Prostate gland (tissue), 2 donors: Measurements from ENCODE around the gene FOXP2. TPM values are rescaled to one million over a fixed set of nuclear protein-coding genes. Genes with fewer than 3 reads are reported as not detected.

Experiments
- DNase-seq: peaks from one replicate; pipeline ENCODE4 v3.0.0-alpha.2; 2019; ENCODE audit warnings: low spot score
- H3K27ac ChIP-seq, 2 donors: fragments of 200-600 bp; sonication (generic); 2 replicates each; pipeline ENCODE4 v1.5.1; 2017 to 2019
- H3K27me3 ChIP-seq: fragments of 200-600 bp; sonication (generic); replicated peaks from 2 replicates; pipeline ENCODE4 v1.5.1; 2019; ENCODE audit not compliant: insufficient read depth
- H3K36me3 ChIP-seq, 2 donors: fragments of 200-600 bp; sonication (generic); 1 replicate in 1 of 2; 2 replicates in 1 of 2; pipeline versions ENCODE4 v1.5.1 to v1.8.1; 2017 to 2019
- H3K4me1 ChIP-seq: fragments of 200-600 bp; sonication (generic); replicated peaks from 2 replicates; pipeline ENCODE4 v1.5.1; 2019
- H3K4me3 ChIP-seq, 2 donors: fragments of 200-600 bp; sonication (generic); 2 replicates each; pipeline ENCODE4 v1.5.1; 2017 to 2019
- H3K9me3 ChIP-seq: fragments of 200-600 bp; sonication (generic); 2 replicates; pipeline ENCODE4 v1.5.1; 2017
- POLR2A ChIP-seq: fragments of 450-650 bp; IDR thresholded peaks from one replicate; pipeline ENCODE4 v1.6.1; 2016; ENCODE audit warnings: antibody characterized with exemption, mild to moderate bottlenecking
- POLR2AphosphoS5 ChIP-seq: sonication (generic); formaldehyde crosslinking; IDR thresholded peaks from one replicate; pipeline ENCODE4 v1.6.1; 2017; ENCODE audit warnings: antibody characterized with exemption
- WGBS: methylation state at CpG from one replicate; pipeline ENCODE4 v1.1.5; 2018; 5-methylcytosine and 5-hydroxymethylcytosine counted together
- intact Hi-C: fragments of 100-400 bp; cut with DNase I; formaldehyde crosslinking; loops from one replicate; pipeline ENCODE4 v1.14.2; 2022
- total RNA-seq, 2 donors: library from RNA; depleted of rRNA; stranded (reverse); fragments of >200 nt; gene quantifications; one replicate each; pipeline ENCODE4 v1.1.0, GENCODE V29; 2016
- TF ChIP-seq, protein P1 (sequence below), 4 experiments: fragments of 200-600 bp in 2 of 4; fragments of 450-650 bp in 2 of 4; sonication (generic) in 2 of 4; IDR thresholded peaks; 1 replicate in 3 of 4; 2 replicates in 1 of 4; pipeline ENCODE4 v1.5.1; 2016 to 2019; ENCODE audit warnings: antibody characterized with exemption in 4 of 4, mild to moderate bottlenecking in 2 of 4, moderate library complexity in 2 of 4

FOXP2 gene
- total RNA-seq, 2 donors from 2014 or later: 4.9 to 5.6 TPM

GRCh38 chr7:114718861-114719260 is 304.2 kb downstream of the FOXP2 start:
- Histone ChIP-seq H3K9me3 (no peaks in the 10 kb centered on the region), H3K36me3 (no peaks in the 10 kb centered on the region), H3K4me1 (no peaks in the 10 kb centered on the region), H3K27ac (no peak overlapping the region), H3K27me3 (no peaks in the 10 kb centered on the region), H3K4me3 (no peak overlapping the region)
- DNase-seq: no peak
- no peak for TF ChIP-seq POLR2AphosphoS5
- TF ChIP-seq POLR2A: no peak
- TF ChIP-seq, protein P1, sequence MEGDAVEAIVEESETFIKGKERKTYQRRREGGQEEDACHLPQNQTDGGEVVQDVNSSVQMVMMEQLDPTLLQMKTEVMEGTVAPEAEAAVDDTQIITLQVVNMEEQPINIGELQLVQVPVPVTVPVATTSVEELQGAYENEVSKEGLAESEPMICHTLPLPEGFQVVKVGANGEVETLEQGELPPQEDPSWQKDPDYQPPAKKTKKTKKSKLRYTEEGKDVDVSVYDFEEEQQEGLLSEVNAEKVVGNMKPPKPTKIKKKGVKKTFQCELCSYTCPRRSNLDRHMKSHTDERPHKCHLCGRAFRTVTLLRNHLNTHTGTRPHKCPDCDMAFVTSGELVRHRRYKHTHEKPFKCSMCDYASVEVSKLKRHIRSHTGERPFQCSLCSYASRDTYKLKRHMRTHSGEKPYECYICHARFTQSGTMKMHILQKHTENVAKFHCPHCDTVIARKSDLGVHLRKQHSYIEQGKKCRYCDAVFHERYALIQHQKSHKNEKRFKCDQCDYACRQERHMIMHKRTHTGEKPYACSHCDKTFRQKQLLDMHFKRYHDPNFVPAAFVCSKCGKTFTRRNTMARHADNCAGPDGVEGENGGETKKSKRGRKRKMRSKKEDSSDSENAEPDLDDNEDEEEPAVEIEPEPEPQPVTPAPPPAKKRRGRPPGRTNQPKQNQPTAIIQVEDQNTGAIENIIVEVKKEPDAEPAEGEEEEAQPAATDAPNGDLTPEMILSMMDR (IDR thresholded peaks at IDR 0.05): no peak
- intact Hi-C loops: no loop called here
- 92% methylated on average over 3 of the region's 3 CpGs for WGBS

- Histone ChIP-seq H3K4me1 (no peaks in the 10 kb centered on the region), H3K27me3 (no peaks in the 10 kb centered on the region), H3K27ac (no peak overlapping the region), H3K36me3 (no peaks in the 10 kb centered on the region), H3K4me3 (no peak overlapping the region), H3K9me3 (no peaks in the 10 kb centered on the region)
- TF ChIP-seq POLR2A (no peak), POLR2AphosphoS5 (no peak)
- intact Hi-C loops: no loop called here
- no peak for DNase-seq
- 51% methylated on average over 4 of the region's 4 CpGs for WGBS
These were observed 306.1 kb downstream of the FOXP2 start for GRCh38 chr7:114720725-114721124.

- Histone ChIP-seq H3K27ac (no peak overlapping the region), H3K36me3 (no peaks in the 10 kb centered on the region), H3K4me1 (no peaks in the 10 kb centered on the region), H3K27me3 (no peaks in the 10 kb centered on the region), H3K4me3 (no peak overlapping the region), H3K9me3 (no peaks in the 10 kb centered on the region)
- TF ChIP-seq POLR2A (no peak), POLR2AphosphoS5 (no peak)
- TF ChIP-seq, protein P1 (IDR thresholded peaks at IDR 0.05): no peak
- intact Hi-C loops: no loop called here
- no peak for DNase-seq
These were observed 307.9 kb downstream of the FOXP2 start for GRCh38 chr7:114722562-114722961.

- intact Hi-C loops: no loop called here
- no peak for TF ChIP-seq POLR2A
- no peaks in the 10 kb centered on the region for H3K27me3 ChIP-seq
- H3K4me3 ChIP-seq: no peak overlapping the region
- H3K27ac ChIP-seq: no peak overlapping the region
- H3K36me3 ChIP-seq: no peaks in the 10 kb centered on the region
- no peak for DNase-seq
- H3K9me3 ChIP-seq: no peaks in the 10 kb centered on the region
- 71% methylated on average over 1 of the region's 1 CpG for WGBS
- no peaks in the 10 kb centered on the region for H3K4me1 ChIP-seq
These were observed 308.7 kb downstream of the FOXP2 start for GRCh38 chr7:114723308-114723707.

- Histone ChIP-seq H3K36me3 (no peaks in the 10 kb centered on the region), H3K4me1 (no peaks in the 10 kb centered on the region), H3K9me3 (no peaks in the 10 kb centered on the region), H3K4me3 (no peak overlapping the region), H3K27ac (no peak overlapping the region), H3K27me3 (no peaks in the 10 kb centered on the region)
- TF ChIP-seq, protein P1 (IDR thresholded peaks at IDR 0.05): no peak
- TF ChIP-seq POLR2AphosphoS5 (no peak), POLR2A (no peak)
- 84% methylated on average over 2 of the region's 2 CpGs for WGBS
- DNase-seq: no peak
- intact Hi-C loops: no loop called here
These were observed 325.5 kb downstream of the FOXP2 start for GRCh38 chr7:114740095-114740494.

- intact Hi-C loops: no loop called here
- WGBS: 68% methylated on average over 7 of the region's 7 CpGs
- Histone ChIP-seq H3K27ac (no peak overlapping the region), H3K9me3 (no peaks in the 10 kb centered on the region), H3K4me1 (no peaks in the 10 kb centered on the region), H3K4me3 (no peak overlapping the region), H3K36me3 (no peaks in the 10 kb centered on the region), H3K27me3 (no peaks in the 10 kb centered on the region)
- no peak for TF ChIP-seq POLR2AphosphoS5
- no peak for TF ChIP-seq POLR2A
- TF ChIP-seq, protein P1 (IDR thresholded peaks at IDR 0.05): no peak
- no peak for DNase-seq
These were observed 326.3 kb downstream of the FOXP2 start for GRCh38 chr7:114740941-114741340.
